ENCODE measurements around the gene C20orf202.
"Not testable (repeated sequence)": the region's sequence is repeated elsewhere in the genome, so short reads cannot be mapped to it uniquely, and the experiment has no call there.

The C20orf202 gene

GRCh38 chr20:1242530-1242929 is 39.3 kb downstream of the C20orf202 start:
- no peak for TF ChIP-seq CTCF (conservative IDR thresholded peaks at IDR 0.05; ENCODE audit: low read depth, low read length)
- DNase-seq (ENCODE audit: low read depth), result no peak
- H3K4me3 ChIP-seq (ENCODE audit: low read length), result no peak overlapping the region

- no peak overlapping the region for H3K4me3 ChIP-seq (ENCODE audit: low read length)
- DNase-seq (ENCODE audit: low read depth), result no peak
- TF ChIP-seq CTCF (conservative IDR thresholded peaks at IDR 0.05; ENCODE audit: low read depth, low read length), result no peak
Observed at GRCh38 chr20:1245578-1245977, 42.3 kb downstream of the C20orf202 start.

GRCh38 chr20:1247689-1248088 is 44.4 kb downstream of the C20orf202 start:
- TF ChIP-seq CTCF (conservative IDR thresholded peaks at IDR 0.05; ENCODE audit: low read depth, low read length), result no peak
- no peak for DNase-seq (ENCODE audit: low read depth)

GRCh38 chr20:1250282-1250681 is 47.0 kb downstream of the C20orf202 start:
- not testable (repeated sequence) for DNase-seq (ENCODE audit: low read depth); H3K4me3 ChIP-seq (ENCODE audit: low read length)

More at GRCh38 chr20:1247689-1248088, 44.4 kb downstream of the C20orf202 start:
- no peak overlapping the region for H3K4me3 ChIP-seq (ENCODE audit: low read length)

GRCh38 chr20:1252416-1252815 is 49.2 kb downstream of the C20orf202 start:
- H3K4me3 ChIP-seq (ENCODE audit: low read length), result no peak overlapping the region
- DNase-seq (ENCODE audit: low read depth), result no peak
- no peak for TF ChIP-seq CTCF (conservative IDR thresholded peaks at IDR 0.05; ENCODE audit: low read depth, low read length)

DNA sequence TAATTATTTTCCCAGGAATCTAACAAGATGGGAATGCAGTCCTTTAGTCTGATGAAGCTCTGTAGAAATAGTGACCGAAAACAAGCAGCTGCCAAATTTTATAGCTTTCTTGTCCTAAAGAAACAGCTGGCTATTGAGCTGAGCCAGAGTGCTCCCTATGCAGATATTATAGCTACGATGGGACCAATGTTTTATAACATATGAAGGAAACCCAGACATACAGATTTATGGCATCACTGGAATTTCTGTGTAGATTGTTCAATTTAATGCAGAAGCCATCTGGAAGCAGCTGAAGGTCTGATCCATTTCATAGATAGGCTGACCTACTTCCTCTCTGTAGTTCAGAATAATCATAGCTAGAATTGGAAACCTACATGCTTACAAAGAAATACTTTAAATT is 51.0 kb downstream of the C20orf202 start:
- no peak for TF ChIP-seq CTCF (conservative IDR thresholded peaks at IDR 0.05; ENCODE audit: low read depth, low read length)
- no peak for DNase-seq (ENCODE audit: low read depth)
- no peak overlapping the region for H3K4me3 ChIP-seq (ENCODE audit: low read length)

- no peak overlapping the region for H3K4me3 ChIP-seq (ENCODE audit: low read length)
- no peak for TF ChIP-seq CTCF (conservative IDR thresholded peaks at IDR 0.05; ENCODE audit: low read depth, low read length)
- DNase-seq (ENCODE audit: low read depth), result no peak
Observed at GRCh38 chr20:1255675-1256074, 52.4 kb downstream of the C20orf202 start.

Measured in retinal pigment epithelial cell (primary cell).